Neural cell (in vitro differentiated cells): ENCODE data around the gene DDC. TPM values are rescaled to one million over a fixed set of nuclear protein-coding genes. Genes with fewer than 3 reads are reported as not detected.

Experiments used
- H2AFZ ChIP-seq: fragments of 200-600, 300-800 bp; sonication (generic), shearing (Covaris generic); 2 replicates; pipeline ENCODE4 v1.6.0; 2014; ENCODE audit warnings: low read depth, mild to moderate bottlenecking, antibody characterized with exemption, low read length, moderate library complexity
- H3F3A ChIP-seq: fragments of 200-600 bp; shearing (Covaris generic); 2 replicates; pipeline ENCODE4 v1.6.1; 2016; ENCODE audit warnings: mild to moderate bottlenecking, moderate library complexity, mixed read lengths, antibody characterized with exemption, low read length; ENCODE audit not compliant: insufficient read depth, poor library complexity, severe bottlenecking
- H3K27ac ChIP-seq: fragments of 200-600, 300-800 bp; sonication (generic), shearing (Covaris generic); 2 replicates; pipeline ENCODE4 v1.5.1; 2014; ENCODE audit warnings: mild to moderate bottlenecking, low read length, moderate library complexity
- H3K27me3 ChIP-seq: fragments of 300-800, 200-600 bp; sonication (generic), shearing (Covaris generic); 2 replicates; pipeline ENCODE4 v1.6.0; 2014; ENCODE audit warnings: mild to moderate bottlenecking, low read depth, low read length, moderate library complexity; ENCODE audit not compliant: insufficient read depth
- H3K36me3 ChIP-seq: fragments of 300-800, 200-600 bp; sonication (generic), shearing (Covaris generic); 2 replicates; pipeline ENCODE4 v1.5.1; 2014; ENCODE audit warnings: mild to moderate bottlenecking, antibody characterized with exemption, low read length, moderate library complexity; ENCODE audit not compliant: insufficient read depth
- H3K4me2 ChIP-seq: fragments of 300-800, 200-600 bp; sonication (generic), shearing (Covaris generic); 2 replicates; pipeline ENCODE4 v1.6.0; 2014; ENCODE audit warnings: mild to moderate bottlenecking, low read length
- H3K4me3 ChIP-seq: fragments of 300-800, 200-600 bp; sonication (generic), shearing (Covaris generic); 2 replicates; pipeline ENCODE4 v1.5.1; 2014; ENCODE audit warnings: mild to moderate bottlenecking, low read length, moderate library complexity
- H3K79me2 ChIP-seq: fragments of 200-600 bp; shearing (Covaris generic); replicated peaks from 2 replicates; pipeline ENCODE4 v1.6.0; 2014; ENCODE audit warnings: mild to moderate bottlenecking, low read length, moderate library complexity; ENCODE audit not compliant: insufficient read depth
- H3K9ac ChIP-seq: fragments of 300-800, 200-600 bp; sonication (generic), shearing (Covaris generic); 2 replicates; pipeline ENCODE4 v1.6.1; 2016; ENCODE audit warnings: mild to moderate bottlenecking, low read length, mixed read lengths
- H3K9me2 ChIP-seq: fragments of 200-600 bp; shearing (Covaris generic); 2 replicates; pipeline ENCODE4 v1.6.1; 2016; ENCODE audit warnings: mild to moderate bottlenecking, low read length, mixed read lengths; ENCODE audit not compliant: insufficient read depth
- H3K9me3 ChIP-seq: fragments of 200-600, 300-800 bp; sonication (generic), shearing (Covaris generic); 2 replicates; pipeline ENCODE4 v1.6.1; 2016; ENCODE audit warnings: mild to moderate bottlenecking, mixed run types, low read length, moderate library complexity, mixed read lengths
- H4K20me1 ChIP-seq: fragments of 200-600 bp; shearing (Covaris generic); 2 replicates; pipeline ENCODE4 v1.6.1; 2016; ENCODE audit warnings: mild to moderate bottlenecking, mixed run types; ENCODE audit not compliant: insufficient read depth
- EP300 ChIP-seq: fragments of 450-650 bp; conservative IDR thresholded peaks from 2 replicates; pipeline ENCODE4 v1.6.1; 2014; ENCODE audit warnings: antibody characterized with exemption, mild to moderate bottlenecking, moderate library complexity; ENCODE audit not compliant: poor library complexity, severe bottlenecking
- EZH2 ChIP-seq: fragments of 200-600, 300-800 bp; shearing (Covaris generic), sonication (generic); IDR thresholded peaks from 2 replicates; pipeline ENCODE4 v1.6.1; 2014; ENCODE audit warnings: antibody characterized with exemption, low read length, borderline replicate concordance, mild to moderate bottlenecking; ENCODE audit not compliant: insufficient read depth, poor library complexity, severe bottlenecking
- MXI1 ChIP-seq: fragments of 450-650 bp; conservative IDR thresholded peaks from 2 replicates; pipeline ENCODE4 v1.6.1; 2014; ENCODE audit warnings: antibody characterized with exemption, mild to moderate bottlenecking; ENCODE audit not compliant: poor library complexity, severe bottlenecking
- POLR2AphosphoS5 ChIP-seq: IDR thresholded peaks from 2 replicates; pipeline ENCODE4 v1.6.1; 2012
- RAD21 ChIP-seq: fragments of 450-650 bp; conservative IDR thresholded peaks from 2 replicates; pipeline ENCODE4 v1.6.1; 2014; ENCODE audit warnings: antibody characterized with exemption, mild to moderate bottlenecking, moderate library complexity
- SMC3 ChIP-seq: fragments of 450-650 bp; conservative IDR thresholded peaks from 2 replicates; pipeline ENCODE4 v1.6.1; 2014; ENCODE audit warnings: antibody characterized with exemption, mild to moderate bottlenecking, moderate library complexity; ENCODE audit not compliant: poor library complexity
- TAF1 ChIP-seq: IDR thresholded peaks from 2 replicates; pipeline ENCODE4 v1.6.1; 2012; ENCODE audit warnings: low read depth
- polyA plus RNA-seq: library from polyadenylated mRNA; depleted of rRNA; stranded (reverse); fragments of >200 nt; gene quantifications from 2 replicates; pipeline ENCODE4 v1.2.3, GENCODE V29; 2014
- TF ChIP-seq, protein P1 (sequence below): fragments of 450-650 bp; IDR thresholded peaks from 2 replicates; pipeline ENCODE4 v1.5.1; 2014; ENCODE audit warnings: antibody characterized with exemption, mild to moderate bottlenecking, moderate library complexity; ENCODE audit not compliant: poor library complexity, severe bottlenecking
- TF ChIP-seq, protein P2 (sequence below): IDR thresholded peaks from 2 replicates; pipeline ENCODE4 v1.6.1; 2012; ENCODE audit warnings: borderline replicate concordance

DDC gene
- polyA plus RNA-seq, 1 donor from 2014 or later, result 42.9 TPM

GRCh38 chr7:50423860-50424259 lies 141.3 kb downstream of the DDC start:
- H3K9me2 ChIP-seq, result no peaks in the 10 kb centered on the region
- H3K4me2 ChIP-seq, result no peak overlapping the region
- no peak for TF ChIP-seq SMC3
- TF ChIP-seq, protein P1, sequence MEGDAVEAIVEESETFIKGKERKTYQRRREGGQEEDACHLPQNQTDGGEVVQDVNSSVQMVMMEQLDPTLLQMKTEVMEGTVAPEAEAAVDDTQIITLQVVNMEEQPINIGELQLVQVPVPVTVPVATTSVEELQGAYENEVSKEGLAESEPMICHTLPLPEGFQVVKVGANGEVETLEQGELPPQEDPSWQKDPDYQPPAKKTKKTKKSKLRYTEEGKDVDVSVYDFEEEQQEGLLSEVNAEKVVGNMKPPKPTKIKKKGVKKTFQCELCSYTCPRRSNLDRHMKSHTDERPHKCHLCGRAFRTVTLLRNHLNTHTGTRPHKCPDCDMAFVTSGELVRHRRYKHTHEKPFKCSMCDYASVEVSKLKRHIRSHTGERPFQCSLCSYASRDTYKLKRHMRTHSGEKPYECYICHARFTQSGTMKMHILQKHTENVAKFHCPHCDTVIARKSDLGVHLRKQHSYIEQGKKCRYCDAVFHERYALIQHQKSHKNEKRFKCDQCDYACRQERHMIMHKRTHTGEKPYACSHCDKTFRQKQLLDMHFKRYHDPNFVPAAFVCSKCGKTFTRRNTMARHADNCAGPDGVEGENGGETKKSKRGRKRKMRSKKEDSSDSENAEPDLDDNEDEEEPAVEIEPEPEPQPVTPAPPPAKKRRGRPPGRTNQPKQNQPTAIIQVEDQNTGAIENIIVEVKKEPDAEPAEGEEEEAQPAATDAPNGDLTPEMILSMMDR, result no peak
- TF ChIP-seq TAF1, result no peak
- TF ChIP-seq MXI1, result no peak
- no peak for TF ChIP-seq EP300
- TF ChIP-seq, protein P2, sequence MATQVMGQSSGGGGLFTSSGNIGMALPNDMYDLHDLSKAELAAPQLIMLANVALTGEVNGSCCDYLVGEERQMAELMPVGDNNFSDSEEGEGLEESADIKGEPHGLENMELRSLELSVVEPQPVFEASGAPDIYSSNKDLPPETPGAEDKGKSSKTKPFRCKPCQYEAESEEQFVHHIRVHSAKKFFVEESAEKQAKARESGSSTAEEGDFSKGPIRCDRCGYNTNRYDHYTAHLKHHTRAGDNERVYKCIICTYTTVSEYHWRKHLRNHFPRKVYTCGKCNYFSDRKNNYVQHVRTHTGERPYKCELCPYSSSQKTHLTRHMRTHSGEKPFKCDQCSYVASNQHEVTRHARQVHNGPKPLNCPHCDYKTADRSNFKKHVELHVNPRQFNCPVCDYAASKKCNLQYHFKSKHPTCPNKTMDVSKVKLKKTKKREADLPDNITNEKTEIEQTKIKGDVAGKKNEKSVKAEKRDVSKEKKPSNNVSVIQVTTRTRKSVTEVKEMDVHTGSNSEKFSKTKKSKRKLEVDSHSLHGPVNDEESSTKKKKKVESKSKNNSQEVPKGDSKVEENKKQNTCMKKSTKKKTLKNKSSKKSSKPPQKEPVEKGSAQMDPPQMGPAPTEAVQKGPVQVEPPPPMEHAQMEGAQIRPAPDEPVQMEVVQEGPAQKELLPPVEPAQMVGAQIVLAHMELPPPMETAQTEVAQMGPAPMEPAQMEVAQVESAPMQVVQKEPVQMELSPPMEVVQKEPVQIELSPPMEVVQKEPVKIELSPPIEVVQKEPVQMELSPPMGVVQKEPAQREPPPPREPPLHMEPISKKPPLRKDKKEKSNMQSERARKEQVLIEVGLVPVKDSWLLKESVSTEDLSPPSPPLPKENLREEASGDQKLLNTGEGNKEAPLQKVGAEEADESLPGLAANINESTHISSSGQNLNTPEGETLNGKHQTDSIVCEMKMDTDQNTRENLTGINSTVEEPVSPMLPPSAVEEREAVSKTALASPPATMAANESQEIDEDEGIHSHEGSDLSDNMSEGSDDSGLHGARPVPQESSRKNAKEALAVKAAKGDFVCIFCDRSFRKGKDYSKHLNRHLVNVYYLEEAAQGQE, result no peak
- TF ChIP-seq POLR2AphosphoS5, result no peak
- TF ChIP-seq EZH2, result no peak
- TF ChIP-seq RAD21, result no peak
- H3K79me2 ChIP-seq, result no peaks in the 10 kb centered on the region
- no peaks in the 10 kb centered on the region for H3K36me3 ChIP-seq
- H3K27me3 ChIP-seq, result no peaks in the 10 kb centered on the region
- no peaks in the 10 kb centered on the region for H4K20me1 ChIP-seq
- no peak overlapping the region for H2AFZ ChIP-seq
- H3K9ac ChIP-seq, result no peak overlapping the region
- H3K27ac ChIP-seq, result no peak overlapping the region
- no peaks in the 10 kb centered on the region for H3F3A ChIP-seq
- no peaks in the 10 kb centered on the region for H3K9me3 ChIP-seq
- no peak overlapping the region for H3K4me3 ChIP-seq

- H3K79me2 ChIP-seq, result no peaks in the 10 kb centered on the region
Measured at GRCh38 chr7:50422858-50423257, 142.3 kb downstream of the DDC start.

More at GRCh38 chr7:50422858-50423257, 142.3 kb downstream of the DDC start:
- no peaks in the 10 kb centered on the region for H3K36me3 ChIP-seq
- no peaks in the 10 kb centered on the region for H4K20me1 ChIP-seq
- H3F3A ChIP-seq, result no peaks in the 10 kb centered on the region
- no peak overlapping the region for H3K9ac ChIP-seq
- no peak overlapping the region for H3K4me2 ChIP-seq
- TF ChIP-seq SMC3, result no peak
- no peak for TF ChIP-seq POLR2AphosphoS5
- TF ChIP-seq EP300, result no peak
- TF ChIP-seq, protein P2, result no peak
- no peaks in the 10 kb centered on the region for H3K9me3 ChIP-seq
- H3K27ac ChIP-seq, result no peak overlapping the region
- H3K9me2 ChIP-seq, result no peaks in the 10 kb centered on the region
- H2AFZ ChIP-seq, result no peak overlapping the region
- no peaks in the 10 kb centered on the region for H3K27me3 ChIP-seq
- H3K4me3 ChIP-seq, result no peak overlapping the region
